HG03432 (cell line): ENCODE results near the gene KAZN.
"Not testable (repeated sequence)": the region's sequence is repeated elsewhere in the genome, so short reads cannot be mapped to it uniquely, and the experiment has no call there.

ENCODE experiments used
- ATAC-seq: cut with Tn5 transposase; IDR thresholded peaks from one replicate; pipeline ENCODE4 v1.9.1; 2021; ENCODE audit warnings: mild to moderate bottlenecking, moderate library complexity; ENCODE audit not compliant: unreplicated experiment

Gene KAZN

DNA sequence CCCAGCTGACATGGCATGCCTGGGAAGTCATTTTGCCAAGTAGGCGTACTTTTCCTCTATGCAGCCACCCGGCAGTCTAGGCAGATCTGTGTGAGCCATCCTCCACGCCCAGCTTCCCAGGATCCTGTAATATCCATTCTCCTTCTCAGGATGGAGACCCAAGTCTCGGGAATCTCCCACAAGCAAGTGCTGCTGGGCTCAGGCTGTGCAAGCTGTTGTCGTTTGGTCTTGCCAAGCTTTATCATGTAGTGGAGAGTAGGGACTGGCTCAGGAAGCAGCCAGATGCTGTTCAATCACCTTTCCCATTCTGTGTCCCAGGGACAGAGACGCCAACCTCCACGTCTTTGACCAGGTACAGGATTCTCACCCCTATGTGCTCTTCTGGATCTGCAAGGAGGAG lies 363.9 kb downstream of the KAZN start:
- no peak for ATAC-seq

DNA sequence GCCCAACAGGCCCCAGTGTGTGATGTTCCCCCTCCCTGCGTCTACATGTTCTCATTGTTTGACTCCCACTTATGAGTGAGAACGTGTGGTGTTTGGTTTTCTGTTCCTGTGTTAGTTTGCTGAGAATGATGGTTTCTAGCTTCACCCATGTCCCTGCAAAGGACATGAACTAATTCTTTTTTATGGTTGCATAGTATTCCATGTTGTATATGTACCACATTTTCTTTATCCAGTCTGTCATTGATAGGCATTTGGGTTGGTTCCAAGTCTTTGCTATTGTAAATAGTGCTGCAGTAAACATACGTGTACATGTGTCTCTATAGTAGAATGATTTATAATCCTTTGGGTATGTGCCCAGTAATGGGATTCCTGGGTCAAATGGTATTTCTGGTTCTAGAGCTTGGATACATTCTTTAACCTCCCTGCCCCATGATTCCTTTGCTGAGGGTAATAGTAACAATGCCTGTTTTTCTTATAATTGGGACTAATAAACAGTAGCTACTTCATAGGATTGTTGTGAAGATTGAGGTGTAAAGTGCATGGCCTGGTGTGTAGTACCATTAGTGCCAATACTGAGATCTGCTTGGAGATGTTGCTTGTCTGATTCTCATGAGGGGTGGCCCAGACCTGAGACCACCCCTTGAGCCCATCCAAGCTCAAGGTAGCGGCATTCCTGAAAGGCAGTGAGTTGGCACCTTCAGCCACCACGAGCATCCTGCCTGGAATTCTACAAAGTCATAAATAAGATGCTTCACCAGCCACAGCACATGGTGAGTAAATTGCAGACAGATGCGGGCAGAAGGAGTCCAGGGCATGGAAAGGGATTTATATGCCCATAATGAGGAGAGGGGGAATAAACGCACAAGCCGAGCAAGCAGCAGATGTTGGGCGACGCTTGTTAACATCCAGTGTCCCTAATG lies 365.6 kb downstream of the KAZN start:
- ATAC-seq, result not testable (repeated sequence)

DNA sequence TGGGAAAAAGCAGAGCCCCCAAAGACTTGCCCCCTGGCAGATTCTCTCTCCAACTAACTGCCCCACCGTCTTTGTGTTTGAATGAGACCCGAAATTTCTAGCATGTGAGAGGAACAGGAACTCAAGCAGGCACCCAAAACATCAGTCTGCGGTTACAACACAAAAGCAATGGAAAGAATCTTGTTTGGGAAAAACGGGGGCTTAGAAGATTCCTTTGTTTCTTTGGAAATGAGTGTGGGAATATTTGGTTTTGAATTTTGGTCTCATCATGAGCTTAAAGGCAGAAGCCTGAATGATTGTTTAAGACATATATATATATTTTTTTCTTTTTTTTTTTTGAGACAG lies 366.2 kb downstream of the KAZN start:
- ATAC-seq, result no peak

DNA sequence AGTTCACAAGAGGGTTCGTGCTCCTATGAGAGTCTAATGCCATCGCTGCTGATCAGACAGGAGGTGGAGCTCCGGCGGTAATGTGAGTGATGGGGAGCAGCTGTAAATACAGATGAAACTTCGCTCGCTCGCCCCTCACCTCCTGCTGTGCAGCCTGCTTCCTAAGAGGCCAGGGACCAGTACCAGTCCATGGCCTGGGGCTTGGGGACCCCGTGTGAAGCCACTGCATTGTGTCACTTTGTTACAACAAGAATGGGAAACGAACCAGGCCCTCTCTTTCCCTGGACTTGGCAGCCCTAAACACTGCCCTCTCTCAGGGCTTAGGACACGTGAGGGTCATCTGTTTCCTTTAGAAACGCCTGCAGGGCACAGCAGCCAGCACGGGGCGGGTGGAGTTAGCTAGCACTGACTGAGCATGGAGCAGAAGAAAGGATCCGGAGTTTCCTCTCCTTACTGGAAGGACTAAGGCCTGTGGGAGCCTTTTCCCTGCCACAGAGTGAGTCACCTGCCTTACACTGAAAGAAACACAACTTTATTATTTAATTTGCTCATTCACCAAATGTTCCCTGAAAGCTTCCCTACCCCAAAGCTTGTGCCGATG lies 369.9 kb downstream of the KAZN start:
- ATAC-seq, result no peak

DNA sequence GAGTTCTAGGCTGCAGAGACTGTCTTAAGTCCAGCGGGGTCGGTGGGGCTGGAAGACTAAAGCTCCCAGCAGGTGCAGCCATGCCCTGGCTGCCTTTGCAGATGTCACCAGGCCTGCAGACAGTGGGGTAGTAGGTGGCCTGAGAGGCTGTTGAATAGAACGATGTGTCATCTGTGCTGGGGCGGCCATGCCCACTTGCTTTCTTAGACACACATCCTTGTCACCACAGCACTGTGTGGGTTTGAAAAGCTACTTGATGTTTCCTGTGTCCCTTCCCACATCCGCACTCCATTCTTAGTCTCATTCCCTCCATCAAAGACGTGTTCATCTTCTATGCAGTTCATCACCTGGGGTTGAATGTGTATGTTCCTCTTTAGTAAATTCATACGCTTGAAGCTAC lies 370.5 kb downstream of the KAZN start:
- ATAC-seq, result no peak

DNA sequence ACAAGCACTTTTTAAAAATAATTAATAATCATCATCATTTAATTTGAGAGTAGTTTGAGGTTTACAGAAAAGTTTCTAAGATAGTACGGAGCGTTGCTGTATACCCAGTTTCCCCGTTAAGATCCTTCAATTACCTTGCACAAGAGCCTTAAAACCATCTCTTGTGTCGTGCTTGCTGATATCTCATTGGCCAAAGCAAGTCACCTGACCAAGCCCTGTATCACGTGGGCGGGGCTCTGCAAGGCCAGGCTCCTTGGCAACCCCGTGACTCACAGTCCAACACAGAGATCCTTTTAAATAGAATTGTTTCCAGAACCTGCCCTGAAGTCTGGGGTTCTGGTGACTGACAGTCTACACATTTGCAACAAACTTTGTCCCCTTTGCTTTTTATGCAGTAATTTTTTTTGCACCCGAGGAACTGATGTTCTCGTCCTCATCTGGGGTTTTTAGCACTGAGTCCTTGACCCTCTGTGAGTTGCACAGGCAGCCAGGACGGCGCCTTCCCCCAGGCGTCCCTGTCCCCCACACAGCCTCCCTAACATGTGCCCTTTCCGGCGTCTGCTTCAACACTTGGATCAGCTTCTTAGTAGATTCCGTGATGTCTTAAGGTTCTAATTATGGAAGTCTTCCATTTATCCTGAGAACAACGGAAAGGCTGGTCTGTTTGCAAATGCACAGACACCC lies 371.8 kb downstream of the KAZN start:
- ATAC-seq, result no peak

DNA sequence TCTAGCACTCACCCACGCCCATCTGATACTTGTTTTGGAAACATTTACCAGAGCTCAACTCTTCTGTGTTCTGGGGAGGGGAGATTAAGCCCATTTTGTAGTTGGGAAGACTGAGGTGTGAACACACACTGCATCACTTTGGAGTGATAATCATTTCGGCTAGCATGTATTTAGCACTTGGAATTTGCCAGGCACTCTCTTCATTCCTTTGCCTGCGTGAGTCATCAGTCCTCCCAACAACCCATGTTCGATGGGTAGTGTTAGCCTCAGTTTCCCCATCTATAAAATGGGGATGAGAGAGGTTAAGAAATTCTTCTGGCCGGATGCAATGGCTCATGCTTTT lies 372.3 kb downstream of the KAZN start:
- ATAC-seq, result no peak

DNA sequence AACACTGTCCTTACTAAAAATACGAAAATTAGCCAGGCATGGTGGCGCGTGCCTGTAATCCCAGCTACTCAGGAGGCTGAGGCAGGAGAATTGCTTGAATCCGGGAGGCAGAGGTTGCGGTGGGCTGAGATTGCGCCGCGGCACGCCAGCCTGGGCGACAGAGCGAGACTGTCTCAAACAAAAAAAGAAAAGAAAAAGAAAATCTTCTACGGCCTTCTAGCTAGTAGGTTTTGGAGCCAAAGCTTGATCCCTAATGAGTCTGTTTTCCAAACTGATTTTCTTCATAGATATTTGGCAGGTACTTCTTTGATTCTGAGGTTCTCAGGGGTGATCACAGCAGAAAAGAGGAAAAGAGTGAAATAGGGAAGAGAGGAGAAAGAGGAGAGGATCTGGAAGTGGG lies 372.7 kb downstream of the KAZN start:
- ATAC-seq, result no peak

DNA sequence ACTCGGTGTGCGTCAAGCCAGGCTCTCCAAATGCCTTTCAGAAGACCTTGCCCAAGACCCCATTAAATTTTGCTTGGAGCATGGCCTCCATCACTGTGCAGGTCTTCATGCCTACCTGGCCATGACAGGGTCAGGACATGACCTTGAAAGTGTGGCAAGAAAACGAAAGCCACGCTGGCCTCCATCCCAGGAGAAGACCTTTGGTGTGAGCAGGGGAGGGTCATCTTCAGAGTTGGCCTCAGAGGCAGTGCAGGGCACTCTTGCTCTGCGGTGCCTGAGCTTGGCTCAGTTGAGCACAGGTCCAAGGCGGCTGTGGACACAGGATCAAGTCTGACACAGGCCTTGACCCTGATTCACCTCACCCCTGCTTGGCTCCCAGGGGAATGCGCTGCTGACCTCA lies 373.6 kb downstream of the KAZN start:
- ATAC-seq, result no peak

DNA sequence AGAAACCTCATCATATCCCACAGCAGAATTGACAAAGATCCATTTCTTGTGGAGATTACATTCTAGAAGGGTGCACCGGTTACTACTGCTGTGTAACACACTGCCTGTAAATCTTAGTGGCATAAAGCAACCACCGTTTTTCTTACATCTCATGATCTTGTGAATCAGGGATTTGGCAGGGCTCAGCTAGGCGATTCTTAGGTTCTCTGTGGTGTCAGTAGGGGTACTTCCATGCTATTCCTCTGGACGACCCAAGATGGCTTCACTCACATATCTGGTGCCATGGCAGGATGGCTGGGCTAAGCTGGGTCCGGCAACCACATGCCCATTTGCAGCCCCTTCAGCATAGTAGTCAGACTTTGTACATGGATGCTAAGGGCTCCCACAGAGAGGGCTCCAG lies 375.3 kb downstream of the KAZN start:
- no peak for ATAC-seq

DNA sequence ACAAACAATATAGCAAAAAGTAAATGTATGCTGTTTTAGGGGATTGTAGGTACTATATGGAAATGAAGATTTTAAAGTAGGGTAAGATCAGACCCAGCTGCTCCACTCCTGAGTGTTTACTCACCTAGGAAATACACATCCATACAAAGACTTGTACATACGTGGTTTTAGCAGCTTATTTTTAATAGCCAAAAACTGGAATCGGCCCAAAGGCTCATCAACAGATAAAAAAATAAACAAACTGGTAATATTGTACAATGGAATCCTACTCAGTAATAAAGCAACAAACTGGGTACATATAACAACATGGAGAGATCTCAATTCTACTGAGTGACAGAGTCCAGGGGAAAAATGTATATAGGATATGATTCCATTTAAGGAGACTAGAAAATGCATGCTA lies 375.9 kb downstream of the KAZN start:
- ATAC-seq, result no peak

DNA sequence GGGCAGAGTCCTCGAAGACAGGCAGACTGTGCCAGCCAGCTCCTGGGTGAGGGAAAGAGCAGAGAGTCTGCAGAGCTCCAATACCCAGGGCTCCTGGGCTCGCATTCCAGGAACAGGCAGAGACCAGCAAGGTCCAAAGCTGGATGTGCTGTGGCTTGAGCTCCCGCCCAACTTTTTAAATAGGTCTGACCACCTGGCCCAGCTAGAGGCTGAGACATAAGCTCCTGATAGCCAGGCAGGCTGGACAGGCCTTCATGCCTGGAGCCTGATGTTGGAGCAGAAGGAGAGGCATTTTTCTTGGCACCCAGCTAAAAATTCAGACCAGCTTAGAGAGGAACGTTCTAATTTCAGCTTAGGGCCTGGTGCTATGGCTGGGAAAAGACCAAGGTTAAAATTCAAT lies 376.6 kb downstream of the KAZN start:
- ATAC-seq, result no peak

DNA sequence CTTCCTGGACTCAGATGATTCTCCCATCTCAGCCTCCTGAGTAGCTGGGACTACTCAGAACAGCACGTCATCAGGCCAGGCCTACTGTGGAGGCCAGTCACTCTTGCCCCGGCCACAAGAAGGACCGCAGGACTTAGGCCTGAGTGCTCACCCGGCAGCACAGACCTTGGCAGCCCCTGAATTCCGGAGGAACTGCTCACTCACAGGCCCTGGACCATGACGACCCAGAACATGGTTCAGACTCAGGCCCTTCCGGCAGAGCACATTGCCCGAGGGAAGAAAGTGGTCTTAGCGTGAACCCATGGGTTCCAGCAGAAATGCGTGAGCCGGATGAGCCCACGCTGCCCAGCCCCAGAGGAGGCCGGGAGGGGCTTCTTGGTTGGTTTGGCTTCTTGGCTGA lies 377.8 kb downstream of the KAZN start:
- no peak for ATAC-seq

DNA sequence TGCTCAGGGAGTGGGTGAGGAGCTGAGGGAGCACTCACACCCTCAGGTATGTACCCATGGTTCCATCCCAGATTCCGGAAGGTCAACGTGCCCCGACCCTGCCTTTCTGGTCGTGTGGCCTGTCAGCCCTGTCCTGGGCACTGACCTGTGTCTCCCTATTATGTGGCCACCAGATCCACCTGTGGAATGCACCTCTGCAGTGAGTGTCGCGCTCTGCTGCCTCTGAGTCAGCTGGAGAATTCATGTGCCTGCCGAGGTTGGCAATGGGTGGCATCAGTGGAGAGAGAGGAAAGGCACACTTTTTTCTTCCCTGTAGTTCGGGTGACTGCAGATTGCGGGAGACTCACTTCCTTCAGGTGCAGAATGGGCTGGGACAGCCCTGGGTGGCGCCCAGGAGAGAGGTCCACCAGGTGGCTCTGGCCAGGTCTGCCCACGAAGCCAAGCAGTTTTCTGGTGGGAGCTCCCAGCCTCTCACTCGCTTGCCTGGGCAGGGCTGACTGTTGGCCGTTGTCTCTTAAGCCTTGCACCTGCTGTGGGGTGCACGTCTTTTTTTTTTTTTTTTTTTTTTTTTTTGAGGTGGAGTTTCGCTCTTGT lies 378.9 kb downstream of the KAZN start:
- no peak for ATAC-seq

DNA sequence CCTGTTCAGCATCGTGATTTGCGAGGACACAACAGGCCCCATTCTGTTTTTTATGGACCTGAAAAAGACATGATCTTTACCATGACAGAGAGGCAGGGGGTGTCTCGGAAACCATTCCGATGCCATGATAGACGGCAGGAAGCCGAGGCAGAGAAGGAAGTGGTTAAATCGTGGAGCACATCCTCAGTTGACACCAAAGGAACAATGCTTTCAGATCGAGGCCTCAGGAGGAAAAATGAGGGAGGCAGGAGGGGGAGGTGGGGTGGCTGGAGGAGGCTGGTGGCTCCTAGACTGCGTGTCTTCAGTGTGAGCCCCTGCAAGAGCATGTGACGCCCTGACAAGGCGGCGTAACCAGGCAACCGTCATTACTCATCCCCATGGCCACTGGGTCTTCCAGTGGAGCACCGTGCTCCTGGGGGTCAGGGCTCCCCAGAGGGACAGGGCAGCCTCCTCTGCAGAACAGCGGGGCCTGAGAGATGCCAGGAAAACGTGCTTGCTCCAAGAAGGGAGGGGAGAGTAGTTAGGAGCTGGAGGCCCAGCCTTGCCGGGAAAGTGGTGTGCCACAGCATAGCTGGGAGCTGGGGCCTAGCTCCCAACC lies 382.2 kb downstream of the KAZN start:
- no peak for ATAC-seq

DNA sequence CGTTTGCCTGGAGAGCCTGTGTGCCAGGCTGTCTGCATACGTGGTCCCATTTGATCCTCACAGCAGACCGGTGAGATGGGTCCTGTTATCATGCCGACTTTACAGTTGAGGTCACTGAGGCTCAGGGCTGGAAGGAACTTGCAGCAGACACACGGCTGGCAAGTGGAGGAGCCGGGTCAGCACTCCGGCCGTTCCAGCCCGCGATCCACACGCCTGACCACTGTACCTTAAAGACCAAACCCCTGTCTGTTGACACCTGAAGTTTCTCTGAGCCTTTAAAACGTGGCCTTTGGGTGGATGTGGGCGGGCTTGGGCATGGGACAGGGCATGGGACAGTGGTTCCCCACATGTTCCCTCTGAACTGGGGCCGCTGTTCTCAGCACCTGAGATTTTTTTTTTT lies 383.5 kb downstream of the KAZN start:
- ATAC-seq, result no peak

DNA sequence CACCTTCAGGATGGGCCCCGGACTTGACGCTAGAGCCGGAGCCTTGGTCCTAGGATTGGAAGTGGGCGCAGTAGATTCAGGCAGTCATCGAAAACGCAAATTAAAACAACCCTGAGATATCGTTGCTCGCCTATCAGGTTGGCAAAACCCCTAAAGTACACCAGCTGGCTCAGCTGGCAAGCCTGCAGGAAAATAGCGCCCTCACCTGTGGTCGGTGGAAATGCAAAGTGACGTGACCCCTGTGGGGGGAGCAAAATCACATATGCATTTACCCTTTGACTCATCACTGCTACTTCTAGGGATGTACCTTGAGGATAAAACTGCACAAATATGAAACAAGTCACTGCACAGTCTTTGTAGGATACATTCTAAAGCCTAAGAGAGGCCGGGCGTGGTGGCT lies 384.8 kb downstream of the KAZN start:
- ATAC-seq, result no peak

DNA sequence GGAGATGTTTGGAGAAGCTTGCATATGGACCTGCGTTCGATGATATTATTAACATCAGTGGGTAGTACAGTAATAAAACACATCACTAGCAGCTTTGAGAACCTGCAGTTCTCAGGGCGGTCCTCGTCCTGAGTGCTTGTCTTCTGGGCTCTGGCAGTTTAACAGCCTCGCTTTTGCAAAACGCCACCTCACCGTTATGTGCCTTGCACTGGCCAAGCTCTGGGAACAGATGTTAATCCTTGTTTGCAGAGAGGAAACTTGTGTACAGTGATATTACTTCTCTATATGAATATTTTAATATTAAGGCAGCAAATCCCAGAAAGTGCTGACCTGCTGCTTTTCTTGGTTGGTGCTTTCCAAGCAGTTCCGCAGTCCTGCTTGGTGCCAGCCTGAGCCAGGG lies 387.7 kb downstream of the KAZN start:
- no peak for ATAC-seq

DNA sequence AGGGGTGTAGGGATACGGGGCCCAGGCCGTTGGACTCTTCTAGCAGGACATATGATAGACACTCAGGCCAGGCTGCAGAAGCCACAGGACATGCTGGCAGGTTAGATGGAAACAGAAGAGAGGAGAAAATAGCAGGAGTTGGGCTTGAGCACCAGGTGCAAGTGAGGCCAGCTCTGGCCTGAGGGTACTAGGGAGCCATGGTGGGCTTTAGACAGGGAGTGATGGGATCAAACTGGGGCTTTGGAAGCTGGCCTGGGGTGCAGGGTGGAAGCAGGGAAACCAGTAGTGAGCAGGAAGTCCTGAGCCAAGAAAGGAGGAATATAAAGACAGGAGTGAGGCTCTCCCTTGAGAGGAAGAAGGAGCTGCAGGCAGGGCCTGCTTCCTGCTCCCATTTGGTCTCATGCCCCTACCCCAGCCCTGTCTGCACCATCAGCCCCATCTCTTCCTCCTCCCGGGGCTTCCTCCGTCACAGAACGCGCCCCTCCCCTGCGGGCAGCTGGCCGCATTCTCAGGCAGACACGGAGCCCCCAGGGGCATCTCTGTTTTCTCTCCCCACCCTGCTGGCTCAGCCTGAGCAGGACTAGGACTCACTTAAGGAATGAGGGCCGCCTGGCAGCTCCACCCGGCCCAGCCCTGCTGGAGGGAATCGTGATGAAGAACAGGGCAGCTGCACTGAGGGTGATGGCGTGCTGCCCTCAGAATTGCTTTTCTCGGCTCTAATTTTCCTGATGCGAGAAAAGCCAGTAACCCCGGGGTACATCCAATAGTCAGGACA lies 389.5 kb downstream of the KAZN start:
- no peak for ATAC-seq

DNA sequence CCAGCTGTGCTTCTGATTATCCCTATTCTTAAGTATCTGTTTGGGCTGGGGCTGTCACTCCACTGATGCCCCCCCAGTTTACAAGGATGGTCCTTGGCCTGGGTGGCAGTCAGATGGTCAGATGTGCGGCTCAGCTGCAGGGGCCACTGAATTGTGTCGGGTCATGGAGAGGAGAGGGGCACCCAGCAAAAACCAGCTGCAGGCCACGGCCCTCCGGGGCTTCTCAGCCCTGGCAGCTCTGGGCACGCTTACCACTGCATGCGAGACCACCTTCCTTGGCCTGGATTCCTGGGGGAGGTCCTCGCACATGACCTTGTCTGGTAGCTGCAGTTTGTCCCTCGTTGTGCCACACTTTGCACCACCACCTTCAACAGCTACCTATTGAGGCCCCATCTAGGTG lies 390.2 kb downstream of the KAZN start:
- ATAC-seq, result no peak
